HG02798 (cell line): ENCODE results near the gene CGN.

Source experiments
- ATAC-seq: cut with Tn5 transposase; IDR thresholded peaks from one replicate; pipeline ENCODE4 v1.9.1; 2021; ENCODE audit warnings: mild to moderate bottlenecking; ENCODE audit not compliant: unreplicated experiment, poor library complexity

The CGN gene

DNA sequence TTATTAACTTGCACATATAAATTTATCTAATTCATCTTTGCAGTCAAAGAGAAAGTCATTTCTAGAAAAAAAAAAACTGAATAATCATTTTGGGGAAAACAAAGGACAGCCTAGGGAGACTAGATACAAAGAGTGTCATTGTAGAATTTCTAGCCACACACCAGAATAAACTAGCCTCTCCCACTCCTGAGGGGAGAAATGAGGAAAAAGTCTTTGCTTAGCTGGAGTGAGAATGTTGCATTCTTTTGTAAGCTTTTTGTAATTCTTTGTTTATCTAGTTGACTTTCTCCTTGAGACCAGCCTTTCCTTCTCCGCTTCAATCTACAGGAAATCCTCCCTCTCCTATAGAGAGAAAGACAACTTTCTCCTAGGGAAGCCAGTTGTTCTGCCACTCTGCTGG is 15.9 kb upstream of the CGN start:
- no peak for ATAC-seq

DNA sequence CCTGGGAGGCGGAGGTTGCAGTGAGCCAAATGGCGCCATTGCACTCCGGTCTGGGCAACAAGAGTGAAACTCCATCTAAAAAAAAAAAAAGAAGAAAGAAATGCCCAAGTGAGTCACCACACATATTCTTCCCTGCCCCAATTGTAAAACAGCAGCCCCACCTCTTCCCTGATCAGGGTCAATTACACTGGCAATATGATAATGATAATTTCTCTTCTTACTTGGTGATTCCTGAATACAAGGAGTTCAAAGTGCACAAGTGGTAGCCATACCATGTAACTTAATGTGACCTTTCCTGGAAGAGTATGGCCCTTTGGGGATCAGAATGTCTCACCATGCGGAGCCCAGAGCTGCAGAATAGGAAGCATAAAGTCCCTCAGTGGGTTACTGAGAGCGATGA is 11.8 kb upstream of the CGN start:
- ATAC-seq, result no peak

GRCh38 chr1:151499930-151500329 is 11.3 kb upstream of the CGN start:
- ATAC-seq, result no peak

GRCh38 chr1:151501474-151501873 is 9.7 kb upstream of the CGN start:
- ATAC-seq, result no peak

DNA sequence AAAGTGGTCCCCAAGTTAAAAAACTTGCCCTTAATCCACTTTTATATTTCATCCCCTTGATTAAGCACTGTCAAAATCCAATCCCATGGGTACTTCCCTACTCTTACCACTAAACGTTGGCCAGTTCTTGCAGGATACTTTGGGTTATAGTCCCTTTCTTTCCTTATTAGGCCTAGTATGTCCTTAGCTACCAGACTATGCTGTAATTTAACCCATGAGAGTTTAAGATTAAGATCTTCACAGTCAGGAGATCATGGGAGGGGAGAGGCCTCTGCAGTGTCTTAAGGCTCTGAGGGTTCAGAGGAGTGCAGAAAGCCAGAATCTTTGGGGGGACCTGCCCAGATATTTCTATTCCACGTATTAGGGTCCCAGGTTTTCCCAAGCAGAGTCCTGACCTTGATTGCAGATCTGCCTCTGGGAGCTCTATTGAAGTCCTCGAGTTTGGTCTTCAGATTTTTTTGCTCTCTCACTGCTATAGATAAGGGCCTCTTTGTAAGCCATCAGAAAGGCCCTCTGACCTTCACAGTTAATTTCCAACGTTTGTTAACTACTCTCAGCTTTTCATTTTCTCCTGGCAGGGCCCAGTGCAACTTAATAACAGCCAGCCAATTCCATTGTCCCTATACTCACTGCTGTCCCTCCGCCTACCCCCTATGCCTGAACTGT is 9.0 kb upstream of the CGN start:
- ATAC-seq, result no peak

- ATAC-seq, result no peak
Observed at GRCh38 chr1:151502859-151503780, 8.1 kb upstream of the CGN start.

DNA sequence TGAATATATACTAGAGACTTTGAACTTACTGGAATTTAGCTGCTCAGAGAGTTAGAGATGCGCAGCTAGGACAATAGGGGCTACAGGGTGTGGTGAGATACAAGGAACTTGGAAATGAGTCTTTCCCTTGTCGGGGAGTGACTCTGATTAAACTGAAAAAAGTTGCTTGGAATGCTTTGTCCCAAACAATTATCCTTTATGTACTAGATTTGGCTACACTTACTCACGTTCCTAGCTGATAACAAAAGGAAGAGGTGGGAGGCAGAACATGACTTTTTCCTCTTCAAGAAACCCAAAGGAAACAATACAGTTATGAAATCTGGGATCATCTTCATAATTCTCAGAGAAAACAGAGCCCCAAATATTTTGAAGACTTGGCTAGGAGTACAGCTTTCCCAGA is 6.9 kb upstream of the CGN start:
- ATAC-seq, result no peak

DNA sequence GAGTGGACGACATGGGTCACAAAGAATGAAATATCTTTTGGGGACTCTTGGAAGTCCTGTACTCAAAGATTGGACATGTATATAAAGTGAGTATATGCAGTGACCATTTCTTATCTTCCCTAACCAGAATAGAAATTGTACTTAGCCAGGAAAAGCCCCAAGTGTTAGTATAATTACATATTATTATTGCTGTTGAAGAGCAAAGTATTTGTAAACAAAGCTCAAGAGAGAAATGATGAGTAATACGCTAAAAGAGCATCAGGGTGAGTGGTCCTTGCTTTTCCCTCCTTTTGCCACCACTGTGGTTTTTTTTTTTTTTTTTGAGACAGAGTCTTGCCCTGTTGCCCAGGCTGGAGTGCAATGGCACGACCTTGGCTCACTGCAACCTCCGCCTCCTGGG is 6.4 kb upstream of the CGN start:
- ATAC-seq, result no peak

GRCh38 chr1:151508833-151509232 is 2.4 kb upstream of the CGN start:
- ATAC-seq, result no peak

DNA sequence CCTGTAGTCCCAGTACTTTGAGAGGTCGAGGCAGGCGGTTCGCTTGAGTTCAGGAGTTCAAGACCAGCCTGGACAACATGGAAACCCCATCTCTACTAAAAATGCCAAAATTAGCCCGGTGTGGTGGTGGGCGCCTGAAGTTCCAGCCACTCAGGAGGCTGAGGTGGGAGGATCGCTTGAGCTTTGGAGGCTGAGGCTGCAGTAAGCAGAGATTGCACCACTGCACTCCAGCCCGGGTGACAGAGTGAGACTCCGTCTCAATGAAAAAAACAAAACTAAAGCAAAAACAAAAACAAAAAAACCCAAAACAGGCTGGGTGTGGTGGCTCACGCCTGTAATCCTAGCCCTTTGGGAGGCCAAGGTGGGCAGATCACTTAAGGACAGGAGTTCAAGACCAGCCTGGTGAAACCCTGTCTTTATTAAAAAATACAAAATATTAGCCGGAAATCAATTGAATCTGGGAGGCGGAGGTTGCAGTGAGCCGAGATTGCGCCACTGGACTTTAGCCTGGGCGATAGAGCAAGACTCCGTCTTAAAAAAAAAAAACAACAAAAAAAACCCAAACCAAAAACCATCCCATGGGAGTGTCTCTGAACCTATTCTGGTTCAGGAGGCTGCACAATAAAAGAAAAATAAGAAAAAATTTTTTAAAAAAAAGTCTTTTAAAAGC is 1.7 kb upstream of the CGN start:
- ATAC-seq, result no peak

GRCh38 chr1:151510020-151510405 is 1.2 kb upstream of the CGN start:
- no peak for ATAC-seq

GRCh38 chr1:151510614-151510956 is 602 bp upstream of the CGN start:
- ATAC-seq, result no peak

GRCh38 chr1:151511636-151512215 is 539 bp downstream of the CGN start:
- ATAC-seq, result no peak

GRCh38 chr1:151512326-151512725 is 1.1 kb downstream of the CGN start:
- no peak for ATAC-seq

GRCh38 chr1:151512801-151513625 is 1.8 kb downstream of the CGN start:
- no peak for ATAC-seq

DNA sequence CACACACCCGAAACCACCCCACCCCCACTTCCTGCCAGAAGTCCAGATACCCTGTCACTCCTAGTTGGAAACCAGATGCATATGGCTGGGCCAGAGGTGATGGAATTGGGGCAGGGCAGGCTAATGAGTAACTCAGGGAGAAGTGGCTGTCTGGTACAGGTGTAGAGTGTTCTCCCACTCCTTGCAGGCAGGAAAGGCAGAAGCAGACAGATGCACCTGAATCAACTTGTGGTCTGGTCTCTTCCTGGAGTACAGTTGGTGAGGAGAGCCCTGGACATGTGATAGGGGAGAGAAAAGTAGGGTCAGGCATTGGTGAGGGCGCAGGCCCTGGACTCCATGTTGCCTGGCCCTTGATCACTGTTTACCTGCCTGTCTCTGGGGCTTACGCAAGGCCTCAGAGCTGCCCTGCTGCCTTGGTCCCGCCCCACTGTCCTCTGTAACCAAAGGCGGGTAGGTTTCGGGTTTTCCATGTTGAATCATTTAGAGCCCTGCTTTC is 2.5 kb downstream of the CGN start:
- no peak for ATAC-seq

DNA sequence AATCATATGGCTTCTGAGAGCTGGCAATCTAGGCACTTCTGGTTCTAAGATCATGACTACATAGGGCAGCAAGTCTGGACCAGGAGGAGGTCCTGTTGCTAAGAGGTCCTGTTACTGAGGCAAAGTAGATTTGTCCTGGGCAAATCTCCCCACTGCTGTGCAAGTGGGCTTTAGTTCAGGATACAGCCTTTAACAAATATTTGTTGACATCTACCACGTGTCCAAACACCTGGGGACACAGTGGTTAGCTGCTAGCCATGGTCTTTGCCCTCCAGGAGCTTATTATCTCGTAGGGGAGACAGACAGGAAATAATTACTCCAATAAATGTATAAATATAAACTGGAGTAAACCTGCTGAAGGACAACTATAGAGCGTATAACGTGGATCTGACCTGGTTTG is 3.2 kb downstream of the CGN start:
- ATAC-seq, result no peak

DNA sequence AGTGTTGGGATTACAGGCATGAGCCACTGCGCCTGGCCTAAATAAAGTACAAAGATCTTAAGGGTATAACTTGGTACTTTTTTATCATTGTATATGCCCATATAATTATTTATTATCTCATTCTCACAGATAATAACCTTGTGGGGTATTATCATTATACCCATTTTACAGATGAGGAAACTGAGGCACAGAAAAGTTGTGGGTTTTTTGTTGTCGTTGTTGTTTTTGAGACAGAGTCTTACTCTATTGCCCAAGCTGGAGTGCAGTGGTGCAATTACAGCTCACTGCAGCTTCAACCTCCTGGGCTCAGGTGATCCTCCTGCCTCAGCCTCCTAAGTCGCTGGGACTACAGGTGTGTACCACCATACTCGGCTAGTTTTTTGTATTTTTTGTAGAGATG is 4.1 kb downstream of the CGN start:
- no peak for ATAC-seq

- no peak for ATAC-seq
Observed at GRCh38 chr1:151516031-151516511, 4.9 kb downstream of the CGN start.

GRCh38 chr1:151518431-151518830 is 7.2 kb downstream of the CGN start:
- ATAC-seq, result no peak
